A549 (cell line): ENCODE data around the gene ADAT1.

Experiments used
- CBX8 ChIP-seq: fragments of 200-600 bp; sonication (generic); IDR thresholded peaks from 2 replicates; pipeline ENCODE4 v1.6.1; 2016
- FOSB ChIP-seq: fragments of 250-450 bp; sonication (Bioruptor Pico); IDR thresholded peaks from 2 replicates; pipeline ENCODE4 v1.5.0; 2020; ENCODE audit warnings: mild to moderate bottlenecking, moderate library complexity
- KDM5A ChIP-seq: fragments of 200-600 bp; sonication (generic); IDR thresholded peaks from 2 replicates; pipeline ENCODE4 v1.6.1; 2016; ENCODE audit warnings: antibody characterized with exemption, mild to moderate bottlenecking
- MAX ChIP-seq: IDR thresholded peaks from 2 replicates; pipeline ENCODE4 v1.6.1; 2012
- MYC ChIP-seq: IDR thresholded peaks from 2 replicates; pipeline ENCODE4 v1.6.1; 2012; ENCODE audit warnings: mild to moderate bottlenecking, inconsistent platforms, low read length, improper control_type of control experiment, borderline replicate concordance
- NPAS2 ChIP-seq: fragments of 250-450 bp; sonication (Bioruptor Pico); IDR thresholded peaks from 2 replicates; pipeline ENCODE4 v1.8.0; 2022; ENCODE audit warnings: mild to moderate bottlenecking, moderate library complexity, borderline replicate concordance
- PHF8 ChIP-seq: fragments of 200-600 bp; sonication (generic); IDR thresholded peaks from 2 replicates; pipeline ENCODE4 v1.6.1; 2016; ENCODE audit warnings: low read depth, mild to moderate bottlenecking, antibody characterized with exemption, moderate library complexity, borderline replicate concordance
- RFX5 ChIP-seq: fragments of 450-650 bp; IDR thresholded peaks from 2 replicates; pipeline ENCODE4 v1.7.1; 2014; ENCODE audit warnings: antibody characterized with exemption, mild to moderate bottlenecking, moderate library complexity
- TF ChIP-seq, protein P1 (sequence below): fragments of >200 bp; sonication (Bioruptor Twin); formaldehyde crosslinking; IDR thresholded peaks from 3 replicates; pipeline ENCODE4 v1.5.1; 2016
- TF ChIP-seq, protein P2 (sequence below): fragments of 200-600 bp; sonication (generic); IDR thresholded peaks from 2 replicates; pipeline ENCODE4 v1.6.1; 2016; ENCODE audit warnings: antibody characterized with exemption, mild to moderate bottlenecking, moderate library complexity

- TF ChIP-seq CBX8 (no peak), KDM5A (no peak), MAX (no peak), NPAS2 (no peak), PHF8 (no peak), RFX5 (no peak), MYC (no peak), FOSB (CRISPR knock-in tag) (no peak)
- TF ChIP-seq, protein P1, sequence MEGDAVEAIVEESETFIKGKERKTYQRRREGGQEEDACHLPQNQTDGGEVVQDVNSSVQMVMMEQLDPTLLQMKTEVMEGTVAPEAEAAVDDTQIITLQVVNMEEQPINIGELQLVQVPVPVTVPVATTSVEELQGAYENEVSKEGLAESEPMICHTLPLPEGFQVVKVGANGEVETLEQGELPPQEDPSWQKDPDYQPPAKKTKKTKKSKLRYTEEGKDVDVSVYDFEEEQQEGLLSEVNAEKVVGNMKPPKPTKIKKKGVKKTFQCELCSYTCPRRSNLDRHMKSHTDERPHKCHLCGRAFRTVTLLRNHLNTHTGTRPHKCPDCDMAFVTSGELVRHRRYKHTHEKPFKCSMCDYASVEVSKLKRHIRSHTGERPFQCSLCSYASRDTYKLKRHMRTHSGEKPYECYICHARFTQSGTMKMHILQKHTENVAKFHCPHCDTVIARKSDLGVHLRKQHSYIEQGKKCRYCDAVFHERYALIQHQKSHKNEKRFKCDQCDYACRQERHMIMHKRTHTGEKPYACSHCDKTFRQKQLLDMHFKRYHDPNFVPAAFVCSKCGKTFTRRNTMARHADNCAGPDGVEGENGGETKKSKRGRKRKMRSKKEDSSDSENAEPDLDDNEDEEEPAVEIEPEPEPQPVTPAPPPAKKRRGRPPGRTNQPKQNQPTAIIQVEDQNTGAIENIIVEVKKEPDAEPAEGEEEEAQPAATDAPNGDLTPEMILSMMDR = no peak
- TF ChIP-seq, protein P2, sequence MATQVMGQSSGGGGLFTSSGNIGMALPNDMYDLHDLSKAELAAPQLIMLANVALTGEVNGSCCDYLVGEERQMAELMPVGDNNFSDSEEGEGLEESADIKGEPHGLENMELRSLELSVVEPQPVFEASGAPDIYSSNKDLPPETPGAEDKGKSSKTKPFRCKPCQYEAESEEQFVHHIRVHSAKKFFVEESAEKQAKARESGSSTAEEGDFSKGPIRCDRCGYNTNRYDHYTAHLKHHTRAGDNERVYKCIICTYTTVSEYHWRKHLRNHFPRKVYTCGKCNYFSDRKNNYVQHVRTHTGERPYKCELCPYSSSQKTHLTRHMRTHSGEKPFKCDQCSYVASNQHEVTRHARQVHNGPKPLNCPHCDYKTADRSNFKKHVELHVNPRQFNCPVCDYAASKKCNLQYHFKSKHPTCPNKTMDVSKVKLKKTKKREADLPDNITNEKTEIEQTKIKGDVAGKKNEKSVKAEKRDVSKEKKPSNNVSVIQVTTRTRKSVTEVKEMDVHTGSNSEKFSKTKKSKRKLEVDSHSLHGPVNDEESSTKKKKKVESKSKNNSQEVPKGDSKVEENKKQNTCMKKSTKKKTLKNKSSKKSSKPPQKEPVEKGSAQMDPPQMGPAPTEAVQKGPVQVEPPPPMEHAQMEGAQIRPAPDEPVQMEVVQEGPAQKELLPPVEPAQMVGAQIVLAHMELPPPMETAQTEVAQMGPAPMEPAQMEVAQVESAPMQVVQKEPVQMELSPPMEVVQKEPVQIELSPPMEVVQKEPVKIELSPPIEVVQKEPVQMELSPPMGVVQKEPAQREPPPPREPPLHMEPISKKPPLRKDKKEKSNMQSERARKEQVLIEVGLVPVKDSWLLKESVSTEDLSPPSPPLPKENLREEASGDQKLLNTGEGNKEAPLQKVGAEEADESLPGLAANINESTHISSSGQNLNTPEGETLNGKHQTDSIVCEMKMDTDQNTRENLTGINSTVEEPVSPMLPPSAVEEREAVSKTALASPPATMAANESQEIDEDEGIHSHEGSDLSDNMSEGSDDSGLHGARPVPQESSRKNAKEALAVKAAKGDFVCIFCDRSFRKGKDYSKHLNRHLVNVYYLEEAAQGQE = no peak
Measured at GRCh38 chr16:75644240-75645012, 21.3 kb upstream of the ADAT1 start.
